ENCODE measurements around the gene IGFL4.

DNA sequence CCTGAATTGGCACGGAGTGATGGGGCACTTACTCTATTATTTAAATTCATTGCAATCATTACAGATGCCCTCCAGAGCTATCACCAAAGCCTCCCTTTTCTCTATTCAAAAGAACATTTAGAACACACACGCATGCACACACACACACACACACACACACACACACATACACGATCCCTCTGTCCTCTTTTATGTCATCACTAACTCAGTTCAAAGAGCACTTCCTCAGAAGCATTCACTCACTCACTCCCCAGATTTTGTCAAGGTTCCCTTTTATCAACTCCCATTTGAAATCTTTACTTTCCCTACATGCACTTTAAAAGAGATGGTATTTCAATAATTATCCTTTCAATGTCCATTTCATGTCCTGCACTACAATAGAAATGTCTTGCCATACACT is 22.4 kb upstream of the IGFL4 start:
- TF ChIP-seq CTCF (IDR thresholded peaks at IDR 0.05): no peak
- no peak for TF ChIP-seq POLR2A (IDR thresholded peaks at IDR 0.05)
- TF ChIP-seq EP300 (IDR thresholded peaks at IDR 0.05): no peak

Data from stomach (tissue), 4 donors.